Mucosa of descending colon (tissue), 3 donors: Measurements from ENCODE around the gene ARHGEF26. TPM values are rescaled to one million over a fixed set of nuclear protein-coding genes. Genes with fewer than 3 reads are reported as not detected.

Source experiments
- ATAC-seq: fragments of 200-7000 bp; cut with Tn5 transposase; one replicate; pipeline ENCODE4 v1.9.1; 2020; ENCODE audit warnings: mild to moderate bottlenecking, moderate library complexity
- DNase-seq, 3 donors: peaks; one replicate each; pipeline ENCODE4 v3.0.0-alpha.2; 2020
- H3K36me3 ChIP-seq: fragments of 200-600 bp; one replicate; pipeline ENCODE4 v1.8.0; 2021; ENCODE audit warnings: low read depth, mild to moderate bottlenecking
- H3K4me1 ChIP-seq: fragments of 200-600 bp; one replicate; pipeline ENCODE4 v1.8.0; 2021; ENCODE audit warnings: low read depth, mild to moderate bottlenecking
- H3K4me3 ChIP-seq: fragments of 200-600 bp; one replicate; pipeline ENCODE4 v1.8.0; 2021; ENCODE audit warnings: mild to moderate bottlenecking
- H3K9me3 ChIP-seq: fragments of 200-600 bp; one replicate; pipeline ENCODE4 v1.8.0; 2021; ENCODE audit warnings: mild to moderate bottlenecking
- intact Hi-C, 2 donors: fragments of 100-400 bp; cut with DNase I in 1 of 2; cut with micrococcal nuclease in 1 of 2; formaldehyde crosslinking; loops; one replicate each; pipeline versions ENCODE4 v1.11.0 to v1.11.1; 2022; cut with DNase I, micrococcal nuclease
- total RNA-seq, 3 donors: library from RNA; stranded (reverse); fragmentation: NEBNext Ultra II Directional in 2 of 3; extraction: Animal tissue kit (Norgen Biotek cat#: 25700) in 2 of 3; gene quantifications; one replicate each; pipeline versions ENCODE4 v1.2.1 to v1.2.4, GENCODE V29; 2021 to 2023
- TF ChIP-seq, protein P1 (sequence below): fragments of 200-600 bp; IDR thresholded peaks from one replicate; pipeline ENCODE4 v1.8.0; 2022; ENCODE audit warnings: antibody characterized with exemption, mild to moderate bottlenecking
- donor health status: DM: no; HTN: no; CAD: no; lungs with moderate emphysema.
- donor health status: DM: no; HTN: no; CAD: no.
- donor health status: DM: no; HTN: yes; CAD: no.

Gene ARHGEF26
- total RNA-seq, 3 donors from 2014 or later: 3.0 to 46.4 (median 6.8) TPM

DNA sequence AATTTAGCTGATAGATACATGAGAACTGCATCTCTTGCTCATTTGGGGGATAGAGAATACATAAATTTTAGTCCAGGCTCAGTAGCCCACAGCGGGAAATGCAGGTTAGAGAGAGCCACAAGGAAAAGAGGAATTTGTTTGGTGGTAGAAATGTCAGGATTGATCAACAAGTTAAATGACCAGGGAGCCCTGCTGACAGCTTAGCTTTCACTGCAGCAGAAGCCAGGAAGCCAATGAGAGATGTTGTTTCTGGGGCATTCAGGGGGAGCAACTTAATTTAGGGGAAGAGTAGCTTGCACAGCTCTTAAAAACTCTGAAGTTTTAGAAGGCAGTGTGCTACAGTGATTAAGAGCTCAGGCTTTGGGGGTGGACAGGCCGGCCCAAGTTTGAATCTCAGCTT lies 22.7 kb downstream of the ARHGEF26 start:
- intact Hi-C loops: no loop called here
- TF ChIP-seq, protein P1, sequence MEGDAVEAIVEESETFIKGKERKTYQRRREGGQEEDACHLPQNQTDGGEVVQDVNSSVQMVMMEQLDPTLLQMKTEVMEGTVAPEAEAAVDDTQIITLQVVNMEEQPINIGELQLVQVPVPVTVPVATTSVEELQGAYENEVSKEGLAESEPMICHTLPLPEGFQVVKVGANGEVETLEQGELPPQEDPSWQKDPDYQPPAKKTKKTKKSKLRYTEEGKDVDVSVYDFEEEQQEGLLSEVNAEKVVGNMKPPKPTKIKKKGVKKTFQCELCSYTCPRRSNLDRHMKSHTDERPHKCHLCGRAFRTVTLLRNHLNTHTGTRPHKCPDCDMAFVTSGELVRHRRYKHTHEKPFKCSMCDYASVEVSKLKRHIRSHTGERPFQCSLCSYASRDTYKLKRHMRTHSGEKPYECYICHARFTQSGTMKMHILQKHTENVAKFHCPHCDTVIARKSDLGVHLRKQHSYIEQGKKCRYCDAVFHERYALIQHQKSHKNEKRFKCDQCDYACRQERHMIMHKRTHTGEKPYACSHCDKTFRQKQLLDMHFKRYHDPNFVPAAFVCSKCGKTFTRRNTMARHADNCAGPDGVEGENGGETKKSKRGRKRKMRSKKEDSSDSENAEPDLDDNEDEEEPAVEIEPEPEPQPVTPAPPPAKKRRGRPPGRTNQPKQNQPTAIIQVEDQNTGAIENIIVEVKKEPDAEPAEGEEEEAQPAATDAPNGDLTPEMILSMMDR: no peak
- Histone ChIP-seq H3K4me3 (no peak overlapping the region), H3K9me3 (no peaks in the 10 kb centered on the region), H3K4me1 (no peaks in the 10 kb centered on the region), H3K36me3 (peaks cover 3% of the 10 kb centered on the region)
- DNase-seq (no peak), ATAC-seq (no peak)

DNA sequence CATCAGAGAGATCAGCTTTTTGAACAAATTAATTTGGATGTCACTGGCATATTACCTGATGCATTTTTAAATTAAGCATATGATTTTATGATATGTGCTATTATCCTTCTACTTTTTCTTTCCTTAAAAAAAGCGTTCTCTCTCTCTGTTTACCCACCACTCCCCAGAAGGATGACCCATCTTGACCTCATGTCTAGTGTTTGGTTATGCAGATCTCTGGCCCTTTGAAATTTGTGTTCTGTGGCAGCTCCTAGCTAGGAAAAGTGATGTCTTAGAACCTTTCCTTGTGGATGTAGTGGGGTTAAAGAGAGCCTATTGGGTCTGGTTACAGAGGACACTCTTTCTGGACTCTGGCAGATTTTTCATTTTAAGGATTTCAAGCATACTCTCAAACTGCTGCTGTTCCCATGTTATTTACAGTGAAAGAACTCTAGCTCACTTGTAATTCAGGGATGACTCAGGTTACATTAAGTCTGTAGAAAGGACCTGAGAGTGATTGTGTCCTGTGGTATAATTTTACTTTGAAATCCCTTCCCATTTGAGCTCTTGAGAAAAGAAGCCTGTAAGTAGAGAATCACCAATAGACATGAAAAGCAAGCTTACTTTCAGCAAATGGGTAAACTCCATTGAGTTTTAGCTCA lies 23.8 kb downstream of the ARHGEF26 start:
- TF ChIP-seq, protein P1: no peak
- H3K9me3 ChIP-seq: no peaks in the 10 kb centered on the region
- H3K4me3 ChIP-seq: no peak overlapping the region
- ATAC-seq: no peak
- peaks cover 3% of the 10 kb centered on the region for H3K36me3 ChIP-seq
- DNase-seq: no peak
- no peaks in the 10 kb centered on the region for H3K4me1 ChIP-seq
- intact Hi-C loops: no loop called here

DNA sequence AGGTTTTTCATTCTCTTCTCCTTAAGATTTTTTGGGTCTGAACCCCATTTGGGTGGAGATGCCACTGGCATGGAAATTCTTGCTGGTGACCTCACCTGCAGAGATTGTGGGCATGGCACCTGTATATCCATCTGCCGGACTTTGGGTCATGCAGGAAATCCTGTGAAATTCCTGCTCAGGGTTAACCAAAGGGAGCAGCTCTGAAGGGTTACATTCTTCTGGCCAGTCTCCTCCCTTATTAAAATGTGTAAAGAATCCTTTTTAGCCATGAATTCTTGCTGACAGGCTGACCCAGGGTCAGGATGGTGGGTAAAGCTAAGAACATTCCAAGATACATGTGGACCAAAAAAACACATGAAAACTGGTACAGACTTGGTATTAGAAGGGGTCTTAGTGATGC lies 27.4 kb downstream of the ARHGEF26 start:
- H3K9me3 ChIP-seq: no peaks in the 10 kb centered on the region
- ATAC-seq (no peak), DNase-seq (no peak)
- no peaks in the 10 kb centered on the region for H3K4me1 ChIP-seq
- H3K4me3 ChIP-seq: no peak overlapping the region
- TF ChIP-seq, protein P1: no peak
- intact Hi-C loops: no loop called here
- no peaks in the 10 kb centered on the region for H3K36me3 ChIP-seq

DNA sequence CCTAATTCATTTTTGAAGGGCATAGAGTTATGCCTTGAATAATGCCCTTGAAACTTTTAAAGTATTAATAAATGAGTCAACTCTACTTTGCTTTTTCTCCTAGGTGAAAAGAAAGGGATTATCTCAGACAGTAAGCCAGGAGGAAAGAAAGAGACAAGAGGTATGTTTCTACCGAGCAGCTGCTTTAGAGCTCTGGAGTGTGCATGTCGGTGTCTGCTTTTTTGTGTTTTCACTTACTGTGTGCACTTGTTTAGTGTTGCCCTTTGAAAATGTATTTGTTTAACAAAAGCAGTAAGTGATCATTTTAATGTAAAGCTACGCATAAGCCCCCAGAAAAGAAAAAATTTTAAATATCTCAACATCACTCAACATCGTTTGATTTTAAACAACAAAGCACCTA lies 28.1 kb downstream of the ARHGEF26 start:
- DNase-seq (no peak), ATAC-seq (no peak)
- no peak overlapping the region for H3K4me3 ChIP-seq
- H3K4me1 ChIP-seq: no peaks in the 10 kb centered on the region
- H3K9me3 ChIP-seq: no peaks in the 10 kb centered on the region
- TF ChIP-seq, protein P1: no peak
- intact Hi-C loops: no loop called here
- no peaks in the 10 kb centered on the region for H3K36me3 ChIP-seq

DNA sequence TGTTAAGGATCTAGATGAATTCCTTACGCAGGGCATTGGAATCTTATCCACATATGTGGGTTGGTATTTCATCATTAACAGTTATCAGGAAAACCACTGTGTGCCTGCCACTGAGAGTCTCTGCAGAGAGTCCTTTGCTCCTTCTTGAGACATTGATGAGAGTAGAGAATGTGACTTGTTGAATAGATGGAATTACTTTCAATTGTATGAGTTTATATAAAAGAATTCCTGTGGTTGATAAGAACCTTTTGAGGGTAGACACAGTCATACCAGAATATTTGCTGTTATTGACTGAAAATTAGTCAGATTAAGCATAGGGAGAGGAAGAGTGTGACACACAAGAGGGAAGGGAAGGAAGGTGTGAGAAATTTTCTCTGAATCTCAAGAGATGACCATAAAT lies 30.8 kb downstream of the ARHGEF26 start:
- Histone ChIP-seq H3K4me1 (no peaks in the 10 kb centered on the region), H3K9me3 (no peaks in the 10 kb centered on the region), H3K4me3 (no peak overlapping the region), H3K36me3 (no peaks in the 10 kb centered on the region)
- TF ChIP-seq, protein P1: no peak
- no peak for DNase-seq
- ATAC-seq: no peak
- intact Hi-C loops: no loop called here

DNA sequence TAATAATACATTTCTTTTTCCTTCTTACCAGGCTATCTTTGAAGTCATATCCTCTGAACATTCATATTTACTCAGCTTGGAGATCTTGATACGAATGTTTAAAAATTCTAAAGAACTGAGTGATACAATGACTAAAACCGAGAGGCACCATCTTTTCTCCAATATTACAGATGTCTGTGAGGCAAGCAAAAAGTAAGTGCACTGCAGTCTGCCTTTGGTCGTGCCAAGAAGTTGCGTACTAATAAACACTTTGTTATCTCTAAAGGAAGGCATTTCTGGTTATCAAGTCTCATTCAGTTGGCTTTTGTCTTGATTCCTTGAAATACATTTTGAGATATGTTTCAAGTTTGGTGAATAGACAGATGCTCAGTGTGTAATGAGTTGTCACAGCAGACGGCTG lies 31.6 kb downstream of the ARHGEF26 start:
- DNase-seq: no peak
- H3K4me1 ChIP-seq: no peaks in the 10 kb centered on the region
- no peaks in the 10 kb centered on the region for H3K9me3 ChIP-seq
- TF ChIP-seq, protein P1: no peak
- H3K4me3 ChIP-seq: no peak overlapping the region
- no peaks in the 10 kb centered on the region for H3K36me3 ChIP-seq
- intact Hi-C loops: no loop called here
- ATAC-seq: no peak
